GM23338 (cell line): ENCODE data around the gene CDIPT. TPM values are rescaled to one million over a fixed set of nuclear protein-coding genes. Genes with fewer than 3 reads are reported as not detected.
"Not testable (repeated sequence)": the region's sequence is repeated elsewhere in the genome, so short reads cannot be mapped to it uniquely, and the experiment has no call there.

ENCODE experiments used
- ATAC-seq: fragments of 200-7000 bp; cut with Tn5 transposase; 3 replicates; pipeline ENCODE4 v1.9.1; 2020
- DNase-seq: peaks from one replicate; pipeline ENCODE4 v3.0.0-alpha.2; 2015; ENCODE audit warnings: low spot score
- H2AFZ ChIP-seq: fragments of 200-600 bp; sonication (generic); 2 replicates; pipeline ENCODE4 v1.8.0; 2016; ENCODE audit warnings: antibody characterized with exemption, mild to moderate bottlenecking, moderate library complexity
- H3F3A ChIP-seq: fragments of 200-600 bp; sonication (generic); replicated peaks from 2 replicates; pipeline ENCODE4 v1.8.0; 2017; ENCODE audit warnings: antibody characterized with exemption, mixed run types, low read depth
- H3K27ac ChIP-seq: fragments of 200-600 bp; sonication (generic); 2 replicates; pipeline ENCODE4 v1.6.1; 2016; ENCODE audit warnings: low read depth
- H3K27me3 ChIP-seq: fragments of 200-600 bp; sonication (generic); 2 replicates; pipeline ENCODE4 v1.8.0; 2016; ENCODE audit warnings: mild to moderate bottlenecking, mixed run types, moderate library complexity; ENCODE audit not compliant: insufficient read depth
- H3K36me3 ChIP-seq: fragments of 200-600 bp; sonication (generic); 2 replicates; pipeline ENCODE4 v1.8.0; 2016; ENCODE audit warnings: mild to moderate bottlenecking; ENCODE audit not compliant: insufficient read depth
- H3K4me1 ChIP-seq: fragments of 200-600 bp; sonication (generic); 2 replicates; pipeline ENCODE4 v1.8.0; 2016; ENCODE audit warnings: mild to moderate bottlenecking, moderate library complexity; ENCODE audit not compliant: insufficient read depth
- H3K4me2 ChIP-seq: fragments of 200-600 bp; sonication (generic); 2 replicates; pipeline ENCODE4 v1.7.1; 2017; ENCODE audit warnings: mixed run types
- H3K4me3 ChIP-seq: fragments of 200-600 bp; sonication (generic); 2 replicates; pipeline ENCODE4 v1.6.1; 2016; ENCODE audit warnings: mixed run types
- H3K79me2 ChIP-seq: fragments of 200-600 bp; sonication (generic); replicated peaks from 2 replicates; pipeline ENCODE4 v1.8.0; 2017; ENCODE audit warnings: mild to moderate bottlenecking; ENCODE audit not compliant: insufficient read depth
- H3K9me2 ChIP-seq: fragments of 200-600 bp; sonication (generic); 2 replicates; pipeline ENCODE4 v1.8.0; 2017; ENCODE audit not compliant: insufficient read depth
- H4K20me1 ChIP-seq: fragments of 200-600 bp; sonication (generic); replicated peaks from 2 replicates; pipeline ENCODE4 v1.8.0; 2017; ENCODE audit warnings: mild to moderate bottlenecking; ENCODE audit not compliant: insufficient read depth
- H3K27ac Mint-ChIP-seq: 2 replicates; pipeline ENCODE4 v1.8.0; 2020; ENCODE audit warnings: inconsistent platforms, mild to moderate bottlenecking, moderate library complexity, mixed read lengths
- H3K27me3 Mint-ChIP-seq: 3 replicates; pipeline ENCODE4 v1.8.0; 2022; ENCODE audit warnings: low read depth, mild to moderate bottlenecking, moderate library complexity, mixed read lengths, inconsistent platforms; ENCODE audit not compliant: insufficient read depth, poor library complexity
- H3K36me3 Mint-ChIP-seq: 3 replicates; pipeline ENCODE4 v1.8.0; 2021; ENCODE audit warnings: low read depth, mild to moderate bottlenecking, inconsistent platforms, moderate library complexity, mixed read lengths
- H3K4me1 Mint-ChIP-seq: 3 replicates; pipeline ENCODE4 v1.8.0; 2020; ENCODE audit warnings: mild to moderate bottlenecking, inconsistent platforms, mixed read lengths
- H3K4me3 Mint-ChIP-seq: 3 replicates; pipeline ENCODE4 v1.8.0; 2021; ENCODE audit warnings: moderate library complexity, mild to moderate bottlenecking, inconsistent platforms, mixed read lengths
- H3K9me3 Mint-ChIP-seq: 3 replicates; pipeline ENCODE4 v1.8.0; 2020; ENCODE audit warnings: moderate library complexity, mild to moderate bottlenecking, inconsistent platforms, mixed read lengths
- CTCF ChIP-seq, 2 experiments: fragments of 200-600 bp in 1 of 2; sonication (generic) in 1 of 2; conservative IDR thresholded peaks; 2 replicates each; pipeline versions ENCODE4 v1.5.1 to v1.6.1; 2016 to 2017; ENCODE audit warnings: antibody characterized with exemption in 2 of 2, low read depth in 2 of 2, mild to moderate bottlenecking in 2 of 2, moderate library complexity in 1 of 2
- EZH2phosphoT487 ChIP-seq: fragments of 200-600 bp; sonication (generic); IDR thresholded peaks from one replicate; pipeline ENCODE4 v1.8.1; 2018; ENCODE audit warnings: antibody characterized with exemption; ENCODE audit not compliant: unreplicated experiment
- NANOG ChIP-seq: IDR thresholded peaks from 2 replicates; pipeline ENCODE4 v1.6.1; 2016; ENCODE audit warnings: antibody characterized with exemption, borderline replicate concordance
- REST ChIP-seq: IDR thresholded peaks from one replicate; pipeline ENCODE4 v1.6.1; 2018; ENCODE audit warnings: antibody characterized with exemption; ENCODE audit not compliant: unreplicated experiment
- ZNF462 ChIP-seq: fragments of 250-450 bp; sonication (Bioruptor Pico); IDR thresholded peaks from 2 replicates; pipeline ENCODE4 v1.5.0; 2020; ENCODE audit warnings: mild to moderate bottlenecking, moderate library complexity
- polyA plus RNA-seq: library from polyadenylated mRNA; unstranded; fragments of >200 nt; fragmentation: Nextera tagmentation; extraction: Ambion mirVana; gene quantifications from 2 replicates; pipeline ENCODE4 v1.2.1, GENCODE V29; 2016
- total RNA-seq: library from RNA; depleted of rRNA; stranded (reverse); fragments of >200 nt; shearing (Covaris generic); gene quantifications from 2 replicates; pipeline ENCODE4 v1.2.3, GENCODE V29; 2014

CDIPT gene
- total and polyA plus RNA-seq, 2 experiments from 2014 or later = 36.2 to 78.1 TPM

GRCh38 chr16:29891525-29892457 lies 28.8 kb upstream of the CDIPT start (continued):
- no peak for TF ChIP-seq REST
- TF ChIP-seq EZH2phosphoT487 = no peak
- TF ChIP-seq NANOG = no peak
- TF ChIP-seq CTCF (conservative IDR thresholded peaks at IDR 0.05; ENCODE audit: low read depth in 2 of 2) = no peak

- H3K27me3 ChIP-seq, H3K27ac Mint-ChIP-seq, H3K9me3 Mint-ChIP-seq, H3K36me3 ChIP-seq, ATAC-seq, H3K4me3 ChIP-seq, H2AFZ ChIP-seq, H3K4me2 ChIP-seq, H3K4me1 ChIP-seq, H3K27me3 Mint-ChIP-seq, H3K9me2 ChIP-seq, H3K79me2 ChIP-seq, H3F3A ChIP-seq, H3K4me1 Mint-ChIP-seq, DNase-seq, H3K27ac ChIP-seq, H3K4me3 Mint-ChIP-seq, H4K20me1 ChIP-seq: not testable (repeated sequence)
- H3K36me3 Mint-ChIP-seq = peaks cover 11% of the 10 kb centered on the region
Measured at GRCh38 chr16:29889372-29889771, 26.3 kb upstream of the CDIPT start.

- Histone ChIP-seq H2AFZ (no peak overlapping the region), H3K27me3 (no peaks in the 10 kb centered on the region), H3K79me2 (no peaks in the 10 kb centered on the region), H3K36me3 (peaks cover 5% of the 10 kb centered on the region; the same call in 1 of the 2 replicates), H3K4me2 (no peak overlapping the region), H3K4me1 (no peaks in the 10 kb centered on the region), H3K4me3 (no peak overlapping the region), H3F3A (no peaks in the 10 kb centered on the region), H3K27ac (no peak overlapping the region), H4K20me1 (no peaks in the 10 kb centered on the region; the same call in 1 of the 2 replicates), H3K9me2 (no peaks in the 10 kb centered on the region)
- Mint-ChIP-seq H3K4me1 (no peaks in the 10 kb centered on the region), H3K27ac (no peak overlapping the region; the same call in 1 of the 2 replicates), H3K36me3 (peaks cover 26% of the 10 kb centered on the region), H3K9me3 (no peaks in the 10 kb centered on the region), H3K4me3 (no peak overlapping the region), H3K27me3 (peaks cover 1% of the 10 kb centered on the region)
- ATAC-seq (no peak; the same call in 2 of the 3 replicates), DNase-seq (no peak)
- no peak for TF ChIP-seq ZNF462 (CRISPR knock-in tag)
Measured at GRCh38 chr16:29883987-29884386, 21.0 kb upstream of the CDIPT start.
